Right atrium auricular region (tissue), 2 donors: ENCODE measurements around the gene PGBD5. TPM values are rescaled to one million over a fixed set of nuclear protein-coding genes. Genes with fewer than 3 reads are reported as not detected.

Source experiments
- DNase-seq: peaks from one replicate; pipeline ENCODE4 v3.0.0-alpha.2; 2019; ENCODE audit warnings: low spot score
- H3K27ac ChIP-seq, 2 donors: fragments of 200-600 bp; sonication (generic); 1 replicate in 1 of 2; 2 replicates in 1 of 2; pipeline ENCODE4 v1.5.1; 2016 to 2019
- H3K27me3 ChIP-seq, 2 donors: fragments of 200-600 bp; sonication (generic); one replicate each; pipeline versions ENCODE4 v1.5.1 to v1.6.0; 2017 to 2019
- H3K36me3 ChIP-seq: fragments of 200-600 bp; sonication (generic); one replicate; pipeline ENCODE4 v1.5.1; 2016
- H3K4me1 ChIP-seq, 2 donors: fragments of 200-600 bp; sonication (generic); one replicate each; pipeline versions ENCODE4 v1.5.1 to v1.6.0; 2017 to 2019
- H3K4me3 ChIP-seq, 2 donors: fragments of 200-600 bp; sonication (generic); 1 replicate in 1 of 2; 2 replicates in 1 of 2; pipeline ENCODE4 v1.5.1; 2017 to 2019; ENCODE audit warnings: mild to moderate bottlenecking in 1 of 2, moderate library complexity in 1 of 2
- H3K9me3 ChIP-seq, 2 donors: fragments of 200-600 bp; sonication (generic); one replicate each; pipeline ENCODE4 v1.5.1; 2019
- total RNA-seq, 2 donors: library from RNA; depleted of rRNA; stranded (reverse); fragments of >200 nt; gene quantifications; one replicate each; pipeline ENCODE4 v1.1.0, GENCODE V29; 2016
- TF ChIP-seq, protein P1 (sequence below), 2 donors: fragments of 200-600 bp; sonication (generic); IDR thresholded peaks; one replicate each; pipeline ENCODE4 v1.5.1; 2019; ENCODE audit warnings: antibody characterized with exemption in 2 of 2

PGBD5 gene
- total RNA-seq, 2 donors from 2014 or later, result 13.2 to 18.5 TPM

DNA sequence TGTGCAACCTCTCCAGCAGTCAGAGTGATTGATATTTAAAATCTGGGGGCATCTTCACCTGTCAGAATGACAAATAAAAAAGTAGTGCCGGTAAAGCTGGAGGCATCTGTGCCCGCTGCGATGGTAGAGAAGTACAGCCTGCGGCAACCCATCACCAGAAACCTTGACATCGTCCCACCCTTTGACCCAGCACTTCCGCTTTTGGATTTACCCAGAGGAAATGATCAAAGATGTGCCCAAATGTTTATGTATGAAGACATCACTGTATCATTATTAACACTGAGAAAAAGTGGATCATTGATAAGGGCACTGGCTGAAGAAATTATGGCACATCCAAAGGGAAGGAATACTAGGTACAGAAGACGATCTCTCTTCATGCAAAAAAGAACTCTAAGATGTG lies 96.0 kb downstream of the PGBD5 start:
- Histone ChIP-seq H3K4me3 (no peak overlapping the region), H3K9me3 (no peaks in the 10 kb centered on the region), H3K4me1 (peaks cover 0 to 21% of the 10 kb centered on the region in 2 donors), H3K27me3 (no peaks in the 10 kb centered on the region), H3K36me3 (no peaks in the 10 kb centered on the region), H3K27ac (no peak overlapping the region)
- DNase-seq, result no peak
- TF ChIP-seq, protein P1, sequence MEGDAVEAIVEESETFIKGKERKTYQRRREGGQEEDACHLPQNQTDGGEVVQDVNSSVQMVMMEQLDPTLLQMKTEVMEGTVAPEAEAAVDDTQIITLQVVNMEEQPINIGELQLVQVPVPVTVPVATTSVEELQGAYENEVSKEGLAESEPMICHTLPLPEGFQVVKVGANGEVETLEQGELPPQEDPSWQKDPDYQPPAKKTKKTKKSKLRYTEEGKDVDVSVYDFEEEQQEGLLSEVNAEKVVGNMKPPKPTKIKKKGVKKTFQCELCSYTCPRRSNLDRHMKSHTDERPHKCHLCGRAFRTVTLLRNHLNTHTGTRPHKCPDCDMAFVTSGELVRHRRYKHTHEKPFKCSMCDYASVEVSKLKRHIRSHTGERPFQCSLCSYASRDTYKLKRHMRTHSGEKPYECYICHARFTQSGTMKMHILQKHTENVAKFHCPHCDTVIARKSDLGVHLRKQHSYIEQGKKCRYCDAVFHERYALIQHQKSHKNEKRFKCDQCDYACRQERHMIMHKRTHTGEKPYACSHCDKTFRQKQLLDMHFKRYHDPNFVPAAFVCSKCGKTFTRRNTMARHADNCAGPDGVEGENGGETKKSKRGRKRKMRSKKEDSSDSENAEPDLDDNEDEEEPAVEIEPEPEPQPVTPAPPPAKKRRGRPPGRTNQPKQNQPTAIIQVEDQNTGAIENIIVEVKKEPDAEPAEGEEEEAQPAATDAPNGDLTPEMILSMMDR (IDR thresholded peaks at IDR 0.05), result no peak

GRCh38 chr1:230328342-230329015 lies 97.7 kb downstream of the PGBD5 start:
- Histone ChIP-seq H3K4me3 (no peak overlapping the region), H3K9me3 (no peaks in the 10 kb centered on the region), H3K4me1 (peaks cover 0 to 10% of the 10 kb centered on the region in 2 donors), H3K27me3 (no peaks in the 10 kb centered on the region), H3K36me3 (no peaks in the 10 kb centered on the region), H3K27ac (no peak overlapping the region)
- no peak for DNase-seq
- TF ChIP-seq, protein P1 (IDR thresholded peaks at IDR 0.05), result no peak

DNA sequence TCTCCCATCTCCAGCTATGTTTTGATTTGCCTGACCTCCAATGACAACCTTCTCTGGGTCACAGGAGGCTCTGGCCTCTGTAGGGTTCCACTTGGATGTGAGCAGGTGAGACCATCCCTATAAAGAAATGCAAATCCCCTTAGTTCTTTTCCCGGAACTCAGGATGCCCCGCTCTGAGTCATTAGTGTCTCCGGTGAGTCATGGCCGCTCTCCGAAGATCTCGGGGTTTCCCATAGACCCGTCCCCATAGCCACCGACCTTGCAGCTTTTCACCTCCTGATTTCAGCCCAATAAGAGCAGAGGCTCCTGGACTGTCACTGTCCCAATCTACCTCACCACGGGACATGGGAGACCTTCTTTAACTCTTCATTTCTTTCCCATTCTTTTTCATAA lies 98.2 kb downstream of the PGBD5 start:
- Histone ChIP-seq H3K4me3 (no peak overlapping the region), H3K9me3 (no peaks in the 10 kb centered on the region), H3K36me3 (no peaks in the 10 kb centered on the region), H3K27me3 (no peaks in the 10 kb centered on the region), H3K4me1 (peaks cover 0 to 10% of the 10 kb centered on the region in 2 donors), H3K27ac (no peak overlapping the region)
- TF ChIP-seq, protein P1 (IDR thresholded peaks at IDR 0.05), result no peak
- DNase-seq, result no peak

DNA sequence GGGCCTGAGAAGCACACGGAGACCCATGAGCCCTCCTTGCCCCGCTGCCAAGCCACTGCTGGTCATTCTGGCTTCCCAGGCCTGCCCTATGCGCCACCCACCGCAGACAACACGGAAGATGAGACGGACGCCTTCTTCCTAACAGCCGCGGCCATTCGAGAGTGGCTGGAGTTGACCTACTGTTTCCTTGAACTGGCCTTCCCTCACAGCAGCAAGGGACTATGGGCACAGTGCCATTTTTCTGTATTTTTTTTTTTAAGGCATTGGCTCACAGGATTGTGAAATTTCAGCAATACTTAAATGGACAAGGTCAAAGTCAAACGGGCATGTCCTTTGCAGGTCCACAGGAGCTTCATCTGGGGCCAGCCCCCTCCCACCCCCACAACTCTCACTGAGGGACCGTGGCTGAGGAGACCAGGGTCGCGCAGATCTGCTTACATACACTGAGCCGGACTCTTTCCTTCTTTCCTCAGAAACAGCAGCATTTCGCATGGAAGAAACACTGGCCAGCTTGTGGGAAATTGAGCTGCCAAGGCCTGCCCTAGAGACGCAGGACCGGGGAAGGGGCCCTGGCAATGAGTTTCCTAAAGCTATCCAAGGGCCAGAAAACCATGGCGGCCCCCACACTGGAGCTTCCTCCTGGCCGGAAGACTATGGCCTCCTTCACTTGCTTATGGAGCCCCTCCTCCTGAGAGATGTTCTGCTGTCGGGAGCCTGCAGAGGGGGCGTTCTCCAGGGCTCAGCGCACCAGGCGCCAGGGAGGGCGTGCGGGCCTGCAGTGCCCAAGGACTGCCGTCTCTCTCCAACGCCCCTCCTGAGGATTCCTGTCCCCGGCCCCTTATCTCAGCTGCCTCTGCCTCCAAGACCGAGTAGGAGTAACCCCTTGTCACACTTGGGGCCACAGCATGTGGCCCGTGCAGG lies 98.9 kb downstream of the PGBD5 start:
- H3K4me3 ChIP-seq, result no peak overlapping the region
- no peaks in the 10 kb centered on the region for H3K27me3 ChIP-seq
- TF ChIP-seq, protein P1 (IDR thresholded peaks at IDR 0.05), result no peak
- H3K27ac ChIP-seq, result no peak overlapping the region
- no peak for DNase-seq
- H3K36me3 ChIP-seq, result no peaks in the 10 kb centered on the region
- H3K4me1 ChIP-seq, result peaks cover 0 to 10% of the 10 kb centered on the region in 2 donors
- H3K9me3 ChIP-seq, result no peaks in the 10 kb centered on the region

DNA sequence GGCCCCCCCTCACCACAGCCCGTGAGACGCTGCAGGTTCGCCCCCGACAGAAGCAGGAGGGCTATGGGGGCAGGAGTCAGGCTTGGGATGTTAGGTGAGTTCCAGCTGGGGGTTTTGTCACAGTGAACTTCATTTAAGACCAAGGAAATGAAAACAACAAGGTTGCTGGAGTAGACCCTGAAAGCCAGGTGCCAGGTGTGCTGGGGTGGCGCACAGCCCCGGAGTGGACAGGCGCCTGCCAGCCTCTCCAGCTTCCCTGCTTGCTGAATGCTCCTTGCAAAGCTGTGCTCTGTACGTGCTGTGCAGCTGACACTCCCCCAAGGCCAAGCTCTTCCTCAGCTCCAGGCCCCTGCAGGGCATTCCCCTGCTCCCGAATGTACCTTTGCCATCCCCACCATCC lies 102.4 kb downstream of the PGBD5 start:
- Histone ChIP-seq H3K4me3 (no peak overlapping the region), H3K27me3 (no peaks in the 10 kb centered on the region), H3K27ac (no peak overlapping the region), H3K9me3 (no peaks in the 10 kb centered on the region), H3K36me3 (no peaks in the 10 kb centered on the region), H3K4me1 (peaks cover 0 to 18% of the 10 kb centered on the region in 2 donors)
- TF ChIP-seq, protein P1 (IDR thresholded peaks at IDR 0.05), result no peak
- no peak for DNase-seq
